ENCODE data around the gene CLEC18C.
"Not testable (repeated sequence)": the region's sequence is repeated elsewhere in the genome, so short reads cannot be mapped to it uniquely, and the experiment has no call there.

Gene CLEC18C

DNA sequence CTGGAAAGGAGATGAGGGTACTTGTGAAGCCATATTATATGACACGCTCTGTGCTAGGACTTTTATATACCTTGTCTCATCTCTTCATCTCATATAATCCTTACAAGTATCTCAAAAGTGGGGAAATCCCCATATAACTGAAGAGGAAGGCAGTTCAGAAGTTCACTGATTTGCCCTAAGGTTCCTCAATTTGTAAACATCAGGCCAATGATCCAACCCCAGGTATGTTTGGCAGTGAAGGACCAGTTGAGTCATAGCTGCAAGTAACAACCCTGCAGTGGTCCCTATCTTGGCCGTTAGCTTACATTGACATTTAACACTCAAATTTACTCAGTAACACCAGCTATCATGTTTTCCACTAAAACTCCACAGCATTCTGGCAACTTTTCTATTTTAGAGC lies 45.0 kb downstream of the CLEC18C start:
- DNase-seq: not testable (repeated sequence)

DNA sequence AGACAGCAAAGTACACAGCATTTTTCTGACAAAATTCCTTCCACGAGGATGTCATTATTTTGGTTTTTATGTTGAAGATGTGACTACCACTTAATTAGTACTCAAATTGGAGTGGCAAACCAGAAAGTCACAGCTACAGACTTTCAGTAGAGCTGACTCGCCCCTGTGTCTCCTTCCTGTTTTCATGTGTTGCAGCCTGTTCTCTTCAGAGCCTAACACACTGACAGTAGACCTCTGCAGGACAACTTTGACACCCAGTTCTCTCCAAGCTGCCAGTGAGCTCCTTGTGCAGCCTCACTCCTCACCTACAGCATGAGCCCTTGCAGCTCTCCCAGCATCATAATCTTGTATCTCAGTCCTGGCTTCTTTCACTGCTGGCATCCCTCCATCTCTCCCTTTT lies 49.0 kb downstream of the CLEC18C start:
- DNase-seq: not testable (repeated sequence)

DNA sequence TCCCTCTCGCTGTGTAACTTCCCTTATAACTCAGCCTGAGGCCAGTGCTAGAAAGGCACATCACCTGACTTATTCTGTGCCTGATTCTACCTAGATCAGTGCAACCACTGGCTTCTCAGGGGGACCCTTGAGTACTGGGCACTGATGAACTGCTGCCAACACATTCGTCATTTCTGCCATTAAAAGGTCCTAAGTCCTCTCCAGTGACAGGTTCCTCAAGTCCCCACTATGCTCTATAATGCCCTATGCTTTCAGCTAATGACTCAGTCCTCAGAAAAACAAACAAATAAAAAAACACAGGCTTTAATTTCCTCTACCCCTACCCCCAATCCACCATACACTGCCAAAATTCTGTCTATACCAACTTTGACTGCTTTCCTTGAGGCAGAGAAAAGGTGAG lies 49.6 kb downstream of the CLEC18C start:
- DNase-seq: not testable (repeated sequence)

DNA sequence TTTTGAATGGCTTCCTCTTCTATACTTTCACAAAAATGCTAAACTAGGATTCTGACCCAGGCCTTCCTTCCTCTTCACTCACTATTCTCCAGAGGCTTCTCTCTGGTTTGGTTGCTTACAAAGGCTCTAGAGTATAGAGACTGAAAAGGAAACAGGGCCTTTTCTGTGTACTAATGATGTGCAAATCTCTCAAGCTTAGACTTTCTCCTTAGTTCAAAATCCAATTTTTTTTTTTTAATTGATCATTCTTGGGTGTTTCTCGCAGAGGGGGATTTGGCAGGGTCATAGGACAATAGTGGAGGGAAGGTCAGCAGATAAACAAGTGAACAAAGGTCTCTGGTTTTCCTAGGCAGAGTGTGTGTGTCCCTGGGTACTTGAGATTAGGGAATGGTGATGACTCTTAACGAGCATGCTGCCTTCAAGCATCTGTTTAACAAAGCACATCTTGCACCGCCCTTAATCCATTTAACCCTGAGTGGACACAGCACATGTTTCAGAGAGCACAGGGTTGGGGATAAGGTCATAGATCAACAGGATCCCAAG lies 50.5 kb downstream of the CLEC18C start:
- DNase-seq: not testable (repeated sequence)

DNA sequence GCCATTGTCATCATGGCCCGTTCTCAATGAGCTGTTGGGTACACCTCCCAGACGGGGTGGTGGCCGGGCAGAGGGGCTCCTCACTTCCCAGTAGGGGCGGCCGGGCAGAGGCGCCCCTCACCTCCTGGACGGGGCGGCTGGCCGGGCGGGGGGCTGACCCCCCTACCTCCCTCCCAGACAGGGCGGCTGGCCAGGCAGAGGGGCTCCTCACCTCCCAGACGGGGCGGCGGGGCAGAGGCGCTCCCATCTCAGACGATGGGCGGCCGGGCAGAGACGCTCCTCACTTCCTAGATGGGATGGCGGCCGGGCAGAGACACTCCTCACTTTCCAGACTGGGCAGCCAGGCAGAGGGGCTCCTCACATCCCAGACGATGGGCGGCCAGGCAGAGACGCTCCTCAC lies 51.1 kb downstream of the CLEC18C start:
- not testable (repeated sequence) for DNase-seq

DNA sequence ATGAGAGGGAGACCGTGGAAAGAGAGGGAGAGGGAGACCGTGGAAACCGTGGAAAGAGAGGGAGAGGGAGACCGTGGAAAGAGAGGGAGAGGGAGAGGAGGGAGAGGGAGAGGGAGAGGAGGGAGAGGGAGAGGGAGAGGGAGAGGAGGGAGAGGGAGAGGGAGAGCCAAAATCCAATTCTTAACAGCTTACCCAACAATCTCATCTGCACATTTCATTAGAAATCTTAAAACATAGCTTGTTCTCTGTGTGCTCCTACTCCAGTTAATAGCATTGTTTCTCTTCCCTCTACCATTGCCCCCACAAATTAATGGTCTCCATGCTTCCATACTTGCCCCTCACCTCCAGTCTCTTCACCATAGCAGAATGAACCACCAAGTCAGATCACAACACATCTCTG lies 51.8 kb downstream of the CLEC18C start:
- not testable (repeated sequence) for DNase-seq

DNA sequence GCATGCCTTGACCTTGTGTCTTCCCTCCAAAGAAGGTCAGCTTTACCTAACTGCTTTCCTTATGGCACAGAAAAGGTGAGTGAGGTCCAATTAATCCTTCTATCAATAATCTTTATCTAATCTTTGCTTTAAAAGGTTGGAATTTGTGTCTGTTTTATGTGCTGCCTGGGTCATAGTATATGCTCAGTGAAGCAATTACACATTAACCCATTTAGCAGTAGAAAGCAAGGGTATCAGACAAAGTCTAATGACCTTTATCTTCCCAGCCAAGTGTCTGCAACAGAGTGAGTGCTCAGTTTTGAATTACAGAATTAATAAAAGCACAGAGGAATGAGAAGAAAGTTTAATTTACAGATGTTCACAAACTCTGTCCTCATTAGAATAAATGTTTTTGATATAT lies 52.4 kb downstream of the CLEC18C start:
- not testable (repeated sequence) for DNase-seq

DNA sequence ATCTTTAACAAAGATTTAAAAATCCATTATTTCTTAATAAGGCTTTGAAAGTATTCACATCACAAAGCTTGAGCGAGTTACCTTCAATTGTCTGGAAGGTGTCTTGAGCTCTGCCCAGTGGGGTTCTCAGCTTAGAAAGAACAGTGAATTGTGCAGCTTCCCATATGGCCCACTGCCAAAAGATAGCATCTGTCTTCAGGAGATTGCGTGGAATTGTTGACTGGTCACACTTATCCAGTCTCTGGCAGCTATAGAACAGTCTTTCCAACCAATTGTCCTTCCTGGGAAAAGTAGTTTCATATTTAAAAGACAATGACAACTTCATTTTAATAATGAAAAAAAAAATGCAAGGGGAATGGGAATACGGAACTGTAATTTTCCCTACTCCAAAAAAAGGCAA lies 58.2 kb downstream of the CLEC18C start:
- DNase-seq: not testable (repeated sequence)

Data from NCI-H524 treated with DMSO at 0.1 percent for 48 hours (cell line).